AG04450 (cell line): ENCODE results near the gene TAF6. TPM values are rescaled to one million over a fixed set of nuclear protein-coding genes. Genes with fewer than 3 reads are reported as not detected.
"Not testable (repeated sequence)": the region's sequence is repeated elsewhere in the genome, so short reads cannot be mapped to it uniquely, and the experiment has no call there.

ENCODE experiments used
- CTCF ChIA-PET: fragments of 300-600, 350-600 bp; formaldehyde crosslinking; extraction: SDS; loops from one replicate; lab custom pipeline; 2022; ENCODE audit warnings: antibody characterized with exemption, inconsistent platforms; lab: Charles Lee
- POLR2A ChIA-PET: fragments of 350-600 bp; formaldehyde crosslinking; extraction: SDS; loops from one replicate; lab custom pipeline; 2021; ENCODE audit warnings: antibody characterized with exemption, inconsistent platforms; lab: Yijun Ruan, JAX
- DNase-seq: peaks from one replicate; pipeline ENCODE4 v3.0.0-alpha.2; 2011; ENCODE audit warnings: low read depth, low spot score
- H3K27ac ChIP-seq: one replicate; pipeline ENCODE4 v1.5.1; 2012; ENCODE audit warnings: low read depth, low read length, control low read depth
- H3K27me3 ChIP-seq: one replicate; pipeline ENCODE4 v1.6.0; 2012; ENCODE audit warnings: low read length; ENCODE audit not compliant: control insufficient read depth, insufficient read depth
- H3K4me3 ChIP-seq: 2 replicates; pipeline ENCODE4 v1.5.1; 2011; ENCODE audit warnings: mild to moderate bottlenecking, low read depth, low read length, control low read depth
- H3K9me3 ChIP-seq: 2 replicates; pipeline ENCODE4 v1.5.1; 2012; ENCODE audit warnings: low read length; ENCODE audit not compliant: control insufficient read depth, insufficient read depth
- polyA plus RNA-seq: library from polyadenylated mRNA; depleted of rRNA; stranded (reverse); fragments of >200 nt; gene quantifications from 2 replicates; pipeline ENCODE4 v1.2.3, GENCODE V29; 2011
- TF ChIP-seq, protein P1 (sequence below): IDR thresholded peaks from 2 replicates; pipeline ENCODE4 v1.5.1; 2011; ENCODE audit warnings: low read depth, low read length, control low read depth, inconsistent platforms

TAF6 gene
- polyA plus RNA-seq, 1 experiment, result 28.2 TPM

DNA sequence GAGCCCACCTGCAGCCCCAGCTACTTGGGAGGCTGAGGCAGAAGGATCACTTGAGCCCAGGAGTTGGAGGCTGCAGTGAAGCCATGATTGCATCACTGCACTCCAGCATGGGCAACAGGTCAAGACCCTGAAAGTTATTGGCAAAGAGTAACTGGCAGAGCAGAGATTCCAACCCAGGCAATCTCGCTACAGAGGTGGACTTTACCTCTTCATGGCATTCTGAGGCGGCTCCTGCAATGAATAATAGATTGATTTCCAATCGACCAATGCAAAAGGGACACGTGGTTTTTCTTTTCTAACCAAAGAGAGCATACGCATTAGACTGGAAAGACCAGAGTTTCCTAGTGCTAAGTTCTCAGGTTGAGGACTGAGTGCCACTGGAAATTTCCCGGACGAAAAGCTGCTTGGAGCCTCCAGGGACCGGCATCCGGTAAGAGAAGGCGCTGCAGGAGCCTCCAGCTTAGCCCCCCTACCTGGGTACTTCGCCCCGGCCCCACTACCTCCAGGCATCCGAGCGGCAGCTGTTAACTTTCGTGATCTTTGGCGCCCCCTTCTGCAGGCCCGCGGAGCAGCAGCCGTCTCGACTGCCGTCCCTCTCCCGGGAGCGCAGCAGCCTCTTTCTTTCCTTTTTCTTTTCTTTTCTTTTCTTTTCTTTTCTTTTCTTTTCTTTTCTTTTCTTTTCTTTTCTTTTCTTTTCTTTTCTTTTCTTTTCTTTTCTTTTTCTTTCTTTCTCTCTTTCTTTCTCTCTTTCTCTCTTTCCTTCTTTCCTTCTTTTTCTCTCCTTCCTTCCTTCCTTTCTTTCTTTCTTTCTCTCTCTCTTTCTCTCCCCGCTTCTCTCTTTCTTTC, 11.7 kb upstream of the TAF6 start:
- no peak for DNase-seq

DNA sequence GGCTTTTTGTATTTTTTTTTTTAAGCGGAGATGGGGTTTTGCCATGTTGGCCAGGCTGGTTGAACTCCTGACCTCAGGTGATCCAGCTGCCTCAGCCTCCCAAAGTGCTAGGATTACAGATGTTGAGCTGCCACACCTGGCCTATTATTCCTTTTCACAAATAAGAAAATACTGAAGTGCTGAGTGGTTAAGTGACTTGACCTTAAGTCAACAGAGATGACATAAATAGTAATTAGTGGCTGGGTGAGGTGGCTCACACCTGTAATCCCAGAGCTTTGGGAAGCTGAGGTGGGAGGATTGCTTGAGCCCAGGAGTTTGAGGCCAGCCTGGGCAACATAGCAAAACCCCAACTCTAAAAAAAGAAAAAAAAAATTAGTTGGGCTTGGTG, 11.1 kb upstream of the TAF6 start:
- DNase-seq, POLR2A ChIA-PET, H3K27me3 ChIP-seq, H3K4me3 ChIP-seq, H3K9me3 ChIP-seq, H3K27ac ChIP-seq: not testable (repeated sequence)
- CTCF ChIA-PET, result interaction anchor here (0.6 to 5.4 kb wide), 22 partner anchors 9 to 277 kb away, joined by 3 to 65 read pairs (median 6); partner anchors contain the start of genes AP4M1, GAL3ST4, GPC2 and LAMTOR4

More for the DNA sequence above, 11.7 kb upstream of the TAF6 start:
- Histone ChIP-seq H3K4me3 (peak overlapping the region; percentile 0; the same call in 1 of the 2 replicates), H3K27ac (no peak overlapping the region), H3K9me3 (no peaks in the 10 kb centered on the region), H3K27me3 (no peaks in the 10 kb centered on the region)
- ChIA-PET CTCF (interaction anchor here (0.6 to 5.4 kb wide), 30 partner anchors 8 to 827 kb away, joined by 3 to 65 read pairs (median 5); partner anchors contain the start of genes AP4M1, GAL3ST4, GPC2 and LAMTOR4), POLR2A (no interaction called here)
- TF ChIP-seq, protein P1, sequence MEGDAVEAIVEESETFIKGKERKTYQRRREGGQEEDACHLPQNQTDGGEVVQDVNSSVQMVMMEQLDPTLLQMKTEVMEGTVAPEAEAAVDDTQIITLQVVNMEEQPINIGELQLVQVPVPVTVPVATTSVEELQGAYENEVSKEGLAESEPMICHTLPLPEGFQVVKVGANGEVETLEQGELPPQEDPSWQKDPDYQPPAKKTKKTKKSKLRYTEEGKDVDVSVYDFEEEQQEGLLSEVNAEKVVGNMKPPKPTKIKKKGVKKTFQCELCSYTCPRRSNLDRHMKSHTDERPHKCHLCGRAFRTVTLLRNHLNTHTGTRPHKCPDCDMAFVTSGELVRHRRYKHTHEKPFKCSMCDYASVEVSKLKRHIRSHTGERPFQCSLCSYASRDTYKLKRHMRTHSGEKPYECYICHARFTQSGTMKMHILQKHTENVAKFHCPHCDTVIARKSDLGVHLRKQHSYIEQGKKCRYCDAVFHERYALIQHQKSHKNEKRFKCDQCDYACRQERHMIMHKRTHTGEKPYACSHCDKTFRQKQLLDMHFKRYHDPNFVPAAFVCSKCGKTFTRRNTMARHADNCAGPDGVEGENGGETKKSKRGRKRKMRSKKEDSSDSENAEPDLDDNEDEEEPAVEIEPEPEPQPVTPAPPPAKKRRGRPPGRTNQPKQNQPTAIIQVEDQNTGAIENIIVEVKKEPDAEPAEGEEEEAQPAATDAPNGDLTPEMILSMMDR, result peak; percentile 79

DNA sequence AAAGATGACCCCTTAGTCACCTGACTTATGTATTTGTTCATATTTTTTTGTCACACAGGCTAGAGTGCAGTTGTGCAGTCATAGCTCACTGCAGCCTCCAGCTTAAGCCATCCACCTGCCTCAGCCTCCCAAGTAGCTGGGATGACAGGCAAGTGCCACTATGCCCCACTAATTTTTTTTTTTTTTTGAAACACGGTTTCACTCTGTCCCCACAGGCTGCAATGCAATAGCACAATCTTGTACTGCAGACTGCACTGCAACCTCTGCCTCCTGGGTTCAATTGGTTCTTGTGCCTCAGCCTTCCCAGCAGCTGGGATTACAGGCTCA, 9.4 kb upstream of the TAF6 start:
- Histone ChIP-seq H3K4me3 (no peak overlapping the region), H3K27me3 (no peaks in the 10 kb centered on the region), H3K27ac (no peak overlapping the region), H3K9me3 (no peaks in the 10 kb centered on the region)
- POLR2A ChIA-PET, result interaction anchor here (0.9 kb wide), 1 partner anchor 28 kb away, joined by 4 read pairs; the partner anchor contains the start of gene MCM7
- TF ChIP-seq, protein P1, result no peak
- CTCF ChIA-PET, result interaction anchor here (0.9 to 3.3 kb wide), 3 partner anchors 27 to 134 kb away, joined by 3 to 13 read pairs (median 4); partner anchors contain the start of genes AP4M1 and MCM7
- no peak for DNase-seq

DNA sequence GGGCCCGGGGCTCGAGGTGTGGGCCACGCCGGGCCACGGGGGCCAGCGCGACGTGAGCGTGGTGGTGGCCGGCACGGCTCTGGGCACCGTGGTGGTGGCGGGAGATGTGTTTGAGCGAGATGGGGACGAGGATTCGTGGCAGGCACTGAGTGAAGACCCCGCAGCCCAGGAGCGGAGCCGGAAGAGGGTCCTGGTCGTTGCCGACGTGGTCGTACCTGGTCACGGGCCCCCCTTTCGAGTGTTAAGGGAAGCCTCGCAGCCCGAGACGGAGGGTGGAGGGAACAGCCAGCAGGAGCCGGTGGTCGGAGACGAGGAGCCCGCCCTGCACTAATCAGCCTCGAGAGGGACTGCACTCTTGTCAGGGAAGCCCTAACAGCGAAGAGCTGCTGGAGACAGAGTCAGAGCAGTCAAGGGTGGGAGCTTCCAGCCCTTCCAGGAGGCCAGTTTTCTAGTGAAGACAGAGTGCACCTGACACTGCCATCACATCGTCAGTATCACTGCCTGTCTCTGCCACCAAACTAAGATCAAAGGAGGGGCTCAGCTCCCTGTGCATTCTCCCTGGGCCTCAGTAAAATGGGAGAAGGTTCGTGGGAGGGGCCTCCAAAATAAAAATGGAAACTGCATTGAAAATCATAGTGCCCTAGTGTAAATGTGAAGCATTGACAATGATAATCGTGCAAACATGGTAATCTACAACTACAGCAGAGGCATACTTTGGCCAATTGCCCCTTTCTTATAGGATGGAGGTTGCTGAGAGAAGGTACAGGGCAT, 8.9 kb upstream of the TAF6 start:
- TF ChIP-seq, protein P1, result no peak
- Histone ChIP-seq H3K4me3 (peak overlapping the region; percentile 96), H3K27me3 (no peaks in the 10 kb centered on the region), H3K27ac (no peak overlapping the region), H3K9me3 (no peaks in the 10 kb centered on the region)
- ChIA-PET POLR2A (interaction anchor here (0.9 kb wide), 1 partner anchor 27 kb away, joined by 4 read pairs; the partner anchor contains the start of gene MCM7), CTCF (interaction anchor here (0.9 to 3.3 kb wide), 3 partner anchors 26 to 134 kb away, joined by 3 to 13 read pairs (median 4); partner anchors contain the start of genes AP4M1 and MCM7)
- no peak for DNase-seq
